ENCODE measurements around the gene CACNG3. TPM values are rescaled to one million over a fixed set of nuclear protein-coding genes. Genes with fewer than 3 reads are reported as not detected.

Gene CACNG3
- total and polyA plus RNA-seq, 2 of the 13 experiments (the other 11 are each of a cell fraction or from before 2014, with no cell fraction given) = not detected

GRCh38 chr16:24228514-24228913 is 27.6 kb upstream of the CACNG3 start (continued):
- TF ChIP-seq KAT7 (CRISPR knock-in tag; IDR thresholded peaks at IDR 0.05; ENCODE audit: borderline replicate concordance) (no peak), ZNF775 (CRISPR knock-in tag; IDR thresholded peaks at IDR 0.05; ENCODE audit: borderline replicate concordance) (no peak)

- Histone ChIP-seq H3K79me2 (ENCODE audit: insufficient read depth, low read length) (no peaks in the 10 kb centered on the region), H3K4me2 (ENCODE audit: low read depth, low read length) (no peak overlapping the region), H3K27me3 (ENCODE audit: control insufficient read depth in 1 of 2, insufficient read depth in 2 of 2, low read length in 2 of 2) (no peaks in the 10 kb centered on the region; a peak in 1 of 5 replicates), H3K9ac (ENCODE audit: insufficient read depth, low read depth, low read length) (no peak overlapping the region), H3K27ac (ENCODE audit: extremely low read length, insufficient read depth, low read length) (no peak overlapping the region), H2AFZ (ENCODE audit: low read length) (no peak overlapping the region), H3K4me1 (ENCODE audit: insufficient read depth, low read length) (no peaks in the 10 kb centered on the region), H3K9me3 (ENCODE audit: low read length) (no peaks in the 10 kb centered on the region; the same call in 1 of the 2 replicates), H3K36me3 (replicated peaks in 1 of 2; ENCODE audit: control insufficient read depth in 1 of 2, insufficient read depth in 2 of 2, low read length in 2 of 2) (no peaks in the 10 kb centered on the region), H3K4me3 (replicated peaks in 1 of 3; ENCODE audit: insufficient read depth in 1 of 3, low read depth in 2 of 3, low read length in 3 of 3) (no peak overlapping the region), H4K20me1 (ENCODE audit: insufficient read depth, low read length) (no peaks in the 10 kb centered on the region)
- ATAC-seq (no peak), FAIRE-seq (no peak), DNase-seq (ENCODE audit: low spot score) (no peak)
- no TSS peak for BruUV-seq (replicated peaks)
- in situ Hi-C loops (cut with HindIII; ENCODE audit: extremely low pct_ligation_motif_present, low pct_unique_long_range_greater_than_20kb) = no loop called here
- no peak for TF ChIP-seq SNAPC2 (CRISPR knock-in tag; IDR thresholded peaks at IDR 0.05)
- no peak for TF ChIP-seq ZNF224 (CRISPR knock-in tag; IDR thresholded peaks at IDR 0.05)
- no peak for TF ChIP-seq ZNF607 (CRISPR knock-in tag; IDR thresholded peaks at IDR 0.05; ENCODE audit: borderline replicate concordance)
- TF ChIP-seq CBX5 (CRISPR knock-in tag; IDR thresholded peaks at IDR 0.05; ENCODE audit: borderline replicate concordance) = no peak
- TF ChIP-seq CEBPG (CRISPR knock-in tag; IDR thresholded peaks at IDR 0.05) = no peak
- no peak for TF ChIP-seq GTF3A (CRISPR knock-in tag; conservative IDR thresholded peaks at IDR 0.05)
- no peak for TF ChIP-seq ZNF18 (CRISPR knock-in tag; IDR thresholded peaks at IDR 0.05; ENCODE audit: insufficient replicate concordance)
- TF ChIP-seq RFXANK (CRISPR knock-in tag; IDR thresholded peaks at IDR 0.05) = no peak
- intact Hi-C loops (cut with micrococcal nuclease; ENCODE audit: unreplicated experiment) = loop anchor here (10.0 kb wide), 1 partner anchor 1462 kb away; the partner anchor contains the start of gene HS3ST4
- ChIA-PET CTCF (ENCODE audit: low intra/inter-chr PET ratio, low total read pairs) (no interaction called here), POLR2A (no interaction called here)
- WGBS (ENCODE audit: low lambda C conversion rate) = 4% methylated on average over 2 of the region's 2 CpGs
Measured at GRCh38 chr16:24232936-24233335, 23.2 kb upstream of the CACNG3 start.
